Ovary (tissue), 9 donors: ENCODE measurements around the gene TOP3B. TPM values are rescaled to one million over a fixed set of nuclear protein-coding genes. Genes with fewer than 3 reads are reported as not detected.

Source experiments
- DNase-seq, 5 donors: peaks; one replicate each; pipeline ENCODE4 v3.0.0-alpha.2; 2019 to 2020
- H3K27ac ChIP-seq, 2 donors: fragments of 200-600 bp; one replicate each; pipeline versions ENCODE4 v1.5.1 to v1.8.0; 2019 to 2022
- H3K27me3 ChIP-seq: fragments of 200-600 bp; one replicate; pipeline ENCODE4 v1.8.0; 2022
- H3K36me3 ChIP-seq: fragments of 200-600 bp; sonication (generic); one replicate; pipeline ENCODE4 v1.5.1; 2019
- H3K4me1 ChIP-seq: one replicate; pipeline ENCODE4 v1.8.1; 2013; ENCODE audit warnings: mild to moderate bottlenecking, moderate library complexity; ENCODE audit not compliant: insufficient read depth
- H3K4me3 ChIP-seq: fragments of 200-600 bp; sonication (generic); one replicate; pipeline ENCODE4 v1.5.1; 2017
- H3K9me3 ChIP-seq, 2 donors: fragments of 200-600 bp in 1 of 2; sonication (generic) in 1 of 2; one replicate each; pipeline versions ENCODE4 v1.5.1 to v1.8.1; 2013 to 2019; ENCODE audit warnings: mild to moderate bottlenecking in 1 of 2, moderate library complexity in 1 of 2
- EP300 ChIP-seq: sonication (generic); formaldehyde crosslinking; IDR thresholded peaks from one replicate; pipeline ENCODE4 v1.6.1; 2017; ENCODE audit warnings: antibody characterized with exemption
- POLR2A ChIP-seq: fragments of 450-650 bp; IDR thresholded peaks from one replicate; pipeline ENCODE4 v1.6.1; 2017; ENCODE audit warnings: antibody characterized with exemption, mild to moderate bottlenecking, moderate library complexity
- WGBS, 3 donors: extraction: QIAGEN DNeasy Blood & Tissue Kit in 1 of 3; methylation state at CpG; one replicate each; pipeline versions ENCODE4 v1.1.5 to v1.1.7; 2013 to 2017; 5-methylcytosine and 5-hydroxymethylcytosine counted together
- intact Hi-C, 4 donors: fragments of 100-400 bp; cut with DNase I; formaldehyde crosslinking; loops; one replicate each; pipeline versions ENCODE4 v1.11.0 to v1.15.1; 2022 to 2023
- polyA plus RNA-seq, 2 donors: library from polyadenylated mRNA; stranded (reverse); fragments of 200-250 nt in 1 of 2; fragments of 350-450 nt in 1 of 2; fragmentation: Illumina TruSeq in 1 of 2; extraction: RNeasy Lipid Tissue Mini Kit (QIAGEN cat#74804) in 1 of 2; gene quantifications; one replicate each; pipeline ENCODE4 v1.2.3, GENCODE V29; 2013 to 2014
- total RNA-seq, 7 donors: library from RNA; depleted of rRNA in 2 of 7; stranded (reverse); fragments of >200 nt in 2 of 7; fragmentation: NEBNext Ultra II Directional in 3 of 7; extraction: Animal tissue kit (Norgen Biotek cat#: 25700) in 3 of 7; gene quantifications; one replicate each; pipeline versions ENCODE4 v1.1.0 to v1.2.4, GENCODE V29; 2016 to 2023
- TF ChIP-seq, protein P1 (sequence below), 3 donors: fragments of 450-650 bp in 2 of 3; fragments of 200-600 bp in 1 of 3; IDR thresholded peaks; one replicate each; pipeline versions ENCODE4 v1.5.1 to v1.8.0; 2016 to 2022; ENCODE audit warnings: antibody characterized with exemption in 3 of 3, mild to moderate bottlenecking in 1 of 3
- donor health status: DM: no; HTN: no; CAD: no; lungs with moderate emphysema.
- donor health status: DM: no; HTN: no; CAD: no.
- donor health status: Bipolar disorder and iron deficiency.
- donor health status: DM: yes; HTN: yes; CAD: no.
- donor health status: DM: no; HTN: no; CAD: no.
- donor health status: DM: yes; HTN: yes; CAD: no.

TOP3B gene
- total and polyA plus RNA-seq, 9 donors: 9.1 to 31.5 (median 24.1) TPM

DNA sequence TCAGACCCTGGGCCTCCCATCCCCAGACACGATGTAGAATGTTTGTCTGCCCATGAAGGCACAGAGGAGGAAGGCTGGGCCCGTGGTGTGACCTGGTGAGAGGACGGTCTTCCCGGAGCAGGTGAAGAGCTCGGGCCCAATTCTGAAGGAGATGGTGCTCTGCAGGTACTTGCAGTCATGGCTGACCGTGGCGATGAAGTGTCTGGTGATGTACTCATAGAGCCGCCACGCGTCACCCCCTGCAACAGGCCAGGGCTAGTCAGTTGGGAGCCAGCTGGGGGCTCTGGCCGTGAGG lies 20.0 kb downstream of the TOP3B start:
- intact Hi-C loops: no loop called here
- H3K9me3 ChIP-seq: no peaks in the 10 kb centered on the region
- H3K27me3 ChIP-seq: no peaks in the 10 kb centered on the region
- TF ChIP-seq EP300: no peak
- TF ChIP-seq, protein P1, sequence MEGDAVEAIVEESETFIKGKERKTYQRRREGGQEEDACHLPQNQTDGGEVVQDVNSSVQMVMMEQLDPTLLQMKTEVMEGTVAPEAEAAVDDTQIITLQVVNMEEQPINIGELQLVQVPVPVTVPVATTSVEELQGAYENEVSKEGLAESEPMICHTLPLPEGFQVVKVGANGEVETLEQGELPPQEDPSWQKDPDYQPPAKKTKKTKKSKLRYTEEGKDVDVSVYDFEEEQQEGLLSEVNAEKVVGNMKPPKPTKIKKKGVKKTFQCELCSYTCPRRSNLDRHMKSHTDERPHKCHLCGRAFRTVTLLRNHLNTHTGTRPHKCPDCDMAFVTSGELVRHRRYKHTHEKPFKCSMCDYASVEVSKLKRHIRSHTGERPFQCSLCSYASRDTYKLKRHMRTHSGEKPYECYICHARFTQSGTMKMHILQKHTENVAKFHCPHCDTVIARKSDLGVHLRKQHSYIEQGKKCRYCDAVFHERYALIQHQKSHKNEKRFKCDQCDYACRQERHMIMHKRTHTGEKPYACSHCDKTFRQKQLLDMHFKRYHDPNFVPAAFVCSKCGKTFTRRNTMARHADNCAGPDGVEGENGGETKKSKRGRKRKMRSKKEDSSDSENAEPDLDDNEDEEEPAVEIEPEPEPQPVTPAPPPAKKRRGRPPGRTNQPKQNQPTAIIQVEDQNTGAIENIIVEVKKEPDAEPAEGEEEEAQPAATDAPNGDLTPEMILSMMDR (IDR thresholded peaks at IDR 0.05): no peak
- no peak for TF ChIP-seq POLR2A
- H3K4me3 ChIP-seq: no peak overlapping the region
- H3K4me1 ChIP-seq: no peaks in the 10 kb centered on the region
- H3K36me3 ChIP-seq: no peaks in the 10 kb centered on the region
- 86 to 90% (median 90%) methylated on average over 11 of the region's 11 CpGs for WGBS, 3 donors
- DNase-seq: no peak
- no peak overlapping the region for H3K27ac ChIP-seq

DNA sequence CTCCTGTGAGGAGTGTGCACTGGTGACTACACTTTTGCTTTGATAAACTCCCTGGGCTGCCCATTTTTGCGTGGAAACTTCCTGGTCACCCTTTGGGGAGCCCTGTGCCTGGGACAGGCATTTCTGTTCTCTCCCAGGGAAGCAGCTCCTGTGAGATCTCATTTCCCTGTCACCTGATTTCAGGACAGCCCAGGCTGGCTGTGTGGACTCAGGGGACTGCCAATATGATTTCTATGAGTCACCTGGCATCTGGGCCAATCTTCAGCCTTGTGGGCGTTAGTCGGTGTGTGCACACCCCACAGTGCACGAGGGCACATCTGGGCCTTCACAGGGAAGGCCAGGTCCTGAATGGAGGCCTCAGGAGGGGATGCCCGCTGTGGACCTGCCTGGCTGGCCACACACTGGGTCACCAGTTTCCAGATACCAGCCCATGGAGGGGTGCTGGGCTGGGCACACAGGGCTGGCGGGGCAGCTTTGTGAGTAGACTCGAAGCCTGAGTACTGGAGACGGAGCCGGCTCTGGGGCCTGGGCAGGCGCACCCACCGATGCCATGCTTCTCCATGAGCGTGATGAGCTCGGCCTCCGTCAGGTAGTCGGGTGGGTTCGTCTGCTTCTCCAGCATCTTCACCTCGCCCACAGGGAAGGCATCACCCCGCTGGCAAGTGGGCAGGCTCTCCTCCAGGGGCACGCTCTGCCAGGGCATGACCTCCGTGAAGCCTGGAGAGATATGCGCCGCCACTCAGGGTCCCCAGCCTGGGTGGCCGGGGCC lies 20.5 kb downstream of the TOP3B start:
- WGBS, 3 donors: 84 to 87% (median 86%) methylated on average over 21 to 23 of the region's 23 CpGs
- intact Hi-C loops: no loop called here
- TF ChIP-seq POLR2A (no peak), EP300 (no peak)
- TF ChIP-seq, protein P1 (IDR thresholded peaks at IDR 0.05): no peak
- no peaks in the 10 kb centered on the region for H3K9me3 ChIP-seq
- no peaks in the 10 kb centered on the region for H3K27me3 ChIP-seq
- no peak for DNase-seq
- H3K27ac ChIP-seq: no peak overlapping the region
- H3K36me3 ChIP-seq: no peaks in the 10 kb centered on the region
- no peaks in the 10 kb centered on the region for H3K4me1 ChIP-seq
- H3K4me3 ChIP-seq: no peak overlapping the region

DNA sequence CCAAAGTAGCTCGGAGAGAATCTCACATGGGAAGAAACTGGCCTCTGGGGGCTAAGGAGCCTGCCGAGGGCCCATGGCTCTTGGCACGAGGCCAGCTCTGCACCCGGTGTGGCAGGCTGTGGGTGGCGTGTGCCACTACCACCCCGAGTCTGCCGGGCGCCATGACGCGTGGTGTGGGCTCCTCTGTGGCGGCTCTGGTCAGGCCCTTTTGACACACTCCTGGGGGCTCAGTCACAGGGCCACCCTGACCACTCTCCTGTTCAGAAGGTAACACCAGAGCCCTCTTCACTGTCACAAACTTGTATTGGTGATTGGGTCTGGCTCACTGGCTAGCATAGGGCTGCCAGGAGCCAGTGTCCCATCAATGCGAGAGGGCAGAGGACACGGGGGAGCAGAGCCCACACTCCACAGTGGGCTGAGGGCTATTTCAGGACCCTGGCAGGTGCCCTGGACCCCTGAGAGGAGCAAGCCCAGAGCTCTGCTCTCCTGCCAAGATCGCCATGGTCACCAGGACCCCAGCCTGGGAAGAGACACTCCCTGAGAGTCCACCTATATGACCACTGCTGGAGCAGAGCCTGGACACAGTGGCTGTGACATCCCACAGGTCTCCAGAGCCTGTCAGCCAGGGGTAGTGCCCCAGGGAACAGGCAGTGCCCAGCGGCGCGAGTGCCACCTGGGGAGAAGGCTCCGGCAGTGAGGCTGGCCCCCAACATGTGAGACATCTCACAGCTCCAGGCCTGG lies 21.3 kb downstream of the TOP3B start:
- H3K27ac ChIP-seq: no peak overlapping the region
- DNase-seq: peak in 1 of 5 donors; percentile 42

DNA sequence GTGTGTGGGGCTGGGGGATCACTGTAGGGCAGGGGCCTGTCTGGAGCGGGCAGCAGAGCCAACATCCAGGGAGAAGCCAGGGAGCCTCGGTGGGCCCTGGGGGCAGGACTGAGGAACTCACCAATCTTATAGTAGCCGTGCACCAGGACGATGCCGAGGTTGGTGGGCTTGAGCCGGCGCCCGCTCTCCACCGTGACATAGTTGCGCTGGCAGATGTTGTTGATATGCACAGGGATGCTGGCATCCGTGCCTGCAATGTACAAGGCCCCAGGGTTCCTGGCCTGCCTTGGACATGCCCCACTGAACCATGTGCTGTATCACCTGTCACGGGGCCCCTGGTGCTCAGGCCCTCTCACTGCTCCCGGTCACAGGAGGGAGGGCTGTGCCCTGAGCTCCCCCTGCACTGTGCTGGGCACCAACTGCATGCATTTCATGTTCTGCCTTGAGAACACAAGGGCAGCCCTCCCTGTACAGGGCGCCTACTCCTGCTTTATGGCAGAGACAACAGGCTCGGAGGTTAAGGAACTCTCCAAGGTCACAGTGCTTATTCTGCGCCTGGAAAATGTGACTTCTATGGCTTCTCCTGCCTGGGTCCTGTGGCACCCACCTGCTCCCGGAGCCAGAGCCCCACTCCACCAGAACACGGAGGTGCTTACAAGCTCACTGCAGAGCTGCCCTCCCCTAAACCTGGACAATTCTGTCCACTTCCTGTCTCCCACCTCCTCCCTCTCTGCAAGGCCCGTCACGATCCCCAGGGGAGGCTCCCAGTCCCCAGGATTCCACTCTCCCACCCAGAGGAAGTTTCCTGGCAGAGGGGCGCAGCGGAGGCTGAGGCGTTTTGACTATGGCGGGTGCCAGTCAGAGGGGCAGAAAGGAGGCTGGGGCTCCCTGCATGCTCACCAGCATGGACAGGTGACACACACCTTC lies 22.1 kb downstream of the TOP3B start:
- DNase-seq: no peak
- intact Hi-C loops: no loop called here
- Histone ChIP-seq H3K9me3 (no peaks in the 10 kb centered on the region), H3K4me1 (no peaks in the 10 kb centered on the region), H3K27ac (no peak overlapping the region), H3K4me3 (no peak overlapping the region), H3K36me3 (no peaks in the 10 kb centered on the region), H3K27me3 (no peaks in the 10 kb centered on the region)
- 78 to 83% (median 79%) methylated on average over 23 to 24 of the region's 24 CpGs for WGBS, 3 donors
- TF ChIP-seq, protein P1 (IDR thresholded peaks at IDR 0.05): no peak
- TF ChIP-seq EP300 (no peak), POLR2A (no peak)

More for the DNA sequence above, 21.3 kb downstream of the TOP3B start:
- whole genome bisulfite sequencing, 3 donors: 80 to 85% (median 82%) methylated on average over 18 of the region's 18 CpGs
- Histone ChIP-seq H3K9me3 (no peaks in the 10 kb centered on the region), H3K36me3 (no peaks in the 10 kb centered on the region), H3K4me3 (no peak overlapping the region), H3K4me1 (no peaks in the 10 kb centered on the region), H3K27me3 (no peaks in the 10 kb centered on the region)
- TF ChIP-seq, protein P1 (IDR thresholded peaks at IDR 0.05): no peak
- TF ChIP-seq POLR2A: no peak
- no peak for TF ChIP-seq EP300
- intact Hi-C loops: no loop called here
